ENCODE data around the gene COQ9. TPM values are rescaled to one million over a fixed set of nuclear protein-coding genes. Genes with fewer than 3 reads are reported as not detected.

COQ9 gene
- total RNA-seq, 4 donors from 2014 or later: 11.5 to 39.1 (median 23.6) TPM

- no peak for DNase-seq
- TF ChIP-seq POLR2A (IDR thresholded peaks at IDR 0.05): no peak
- TF ChIP-seq CTCF (IDR thresholded peaks at IDR 0.05): no peak
- Histone ChIP-seq H3K27ac (no peak overlapping the region), H3K9me3 (no peaks in the 10 kb centered on the region), H3K27me3 (no peaks in the 10 kb centered on the region), H3K4me1 (no peaks in the 10 kb centered on the region), H3K4me3 (no peak overlapping the region), H3K36me3 (no peaks in the 10 kb centered on the region)
- intact Hi-C loops (cut with DNase I; ENCODE audit: low total_unique reads): no loop called here
Observed at GRCh38 chr16:57411362-57411976, 35.8 kb upstream of the COQ9 start.

- intact Hi-C loops (cut with DNase I; ENCODE audit: low total_unique reads): no loop called here
- TF ChIP-seq CTCF (IDR thresholded peaks at IDR 0.05): no peak
- no peak for TF ChIP-seq POLR2A (IDR thresholded peaks at IDR 0.05)
- H3K4me3 ChIP-seq: no peak overlapping the region
Observed at GRCh38 chr16:57412584-57412983, 34.7 kb upstream of the COQ9 start.

GRCh38 chr16:57413301-57413730, 34.0 kb upstream of the COQ9 start:
- DNase-seq: no peak
- TF ChIP-seq CTCF (IDR thresholded peaks at IDR 0.05) (no peak), POLR2A (IDR thresholded peaks at IDR 0.05) (no peak)
- H3K27me3 ChIP-seq: no peaks in the 10 kb centered on the region
- H3K4me3 ChIP-seq: no peak overlapping the region
- H3K27ac ChIP-seq: no peak overlapping the region
- H3K9me3 ChIP-seq: no peaks in the 10 kb centered on the region
- intact Hi-C loops (cut with DNase I; ENCODE audit: low total_unique reads): no loop called here
- no peaks in the 10 kb centered on the region for H3K4me1 ChIP-seq
- no peaks in the 10 kb centered on the region for H3K36me3 ChIP-seq

More at GRCh38 chr16:57412584-57412983, 34.7 kb upstream of the COQ9 start:
- Histone ChIP-seq H3K27me3 (no peaks in the 10 kb centered on the region), H3K9me3 (no peaks in the 10 kb centered on the region), H3K27ac (no peak overlapping the region), H3K4me1 (no peaks in the 10 kb centered on the region), H3K36me3 (no peaks in the 10 kb centered on the region)
- no peak for DNase-seq

GRCh38 chr16:57413733-57414132, 33.5 kb upstream of the COQ9 start:
- TF ChIP-seq POLR2A (IDR thresholded peaks at IDR 0.05): no peak
- no peak for TF ChIP-seq CTCF (IDR thresholded peaks at IDR 0.05)
- Histone ChIP-seq H3K4me1 (no peaks in the 10 kb centered on the region), H3K27ac (no peak overlapping the region), H3K9me3 (no peaks in the 10 kb centered on the region), H3K27me3 (no peaks in the 10 kb centered on the region), H3K4me3 (no peak overlapping the region), H3K36me3 (no peaks in the 10 kb centered on the region)
- intact Hi-C loops (cut with DNase I; ENCODE audit: low total_unique reads): no loop called here
- no peak for DNase-seq

- no peaks in the 10 kb centered on the region for H3K4me1 ChIP-seq
- intact Hi-C loops (cut with DNase I; ENCODE audit: low total_unique reads): loop anchor here (2.0 to 5.0 kb wide), 2 partner anchors 115 to 324 kb away; partner anchors contain the start of gene CPNE2
- TF ChIP-seq POLR2A (IDR thresholded peaks at IDR 0.05) (no peak), CTCF (IDR thresholded peaks at IDR 0.05) (no peak)
- peak overlapping the region in 1 of 2 donors; percentile 74 for H3K27ac ChIP-seq
- H3K4me3 ChIP-seq: no peak overlapping the region
- H3K36me3 ChIP-seq: no peaks in the 10 kb centered on the region
- H3K27me3 ChIP-seq: no peaks in the 10 kb centered on the region
- no peaks in the 10 kb centered on the region for H3K9me3 ChIP-seq
- no peak for DNase-seq
Observed at GRCh38 chr16:57416084-57416483, 31.2 kb upstream of the COQ9 start.
